Stimulated activated CD4-positive, alpha-beta T cell treated with anti-CD3 and anti-CD28 coated beads, Interleukin-4, amount 100 ng/mL, for 1 hour (primary cell): ENCODE measurements around the gene ZNF496.
"Not testable (repeated sequence)": the region's sequence is repeated elsewhere in the genome, so short reads cannot be mapped to it uniquely, and the experiment has no call there.

ENCODE experiments used
- DNase-seq: peaks from one replicate; pipeline ENCODE4 v3.0.0-alpha.2; 2020

The ZNF496 gene

DNA sequence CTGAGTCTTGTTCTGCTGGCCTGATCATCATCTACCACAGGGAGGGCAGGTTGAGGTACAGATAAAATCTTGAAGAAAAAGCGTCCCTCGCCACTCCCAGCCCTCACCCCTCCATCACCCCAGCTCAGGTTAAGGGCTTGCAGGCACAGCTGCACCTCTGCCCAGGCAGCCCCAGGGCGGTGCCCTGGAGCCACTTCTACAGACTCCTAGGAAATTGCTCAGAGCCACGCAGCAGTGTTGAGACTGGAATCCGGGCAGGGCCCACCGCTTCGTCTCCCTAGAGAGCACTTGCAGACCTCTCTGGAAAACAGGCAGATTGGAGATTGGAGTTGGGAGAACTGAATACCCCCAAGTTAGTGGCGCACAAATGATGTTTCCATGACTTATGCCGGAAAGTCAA lies 40.5 kb downstream of the ZNF496 start:
- no peak for DNase-seq

DNA sequence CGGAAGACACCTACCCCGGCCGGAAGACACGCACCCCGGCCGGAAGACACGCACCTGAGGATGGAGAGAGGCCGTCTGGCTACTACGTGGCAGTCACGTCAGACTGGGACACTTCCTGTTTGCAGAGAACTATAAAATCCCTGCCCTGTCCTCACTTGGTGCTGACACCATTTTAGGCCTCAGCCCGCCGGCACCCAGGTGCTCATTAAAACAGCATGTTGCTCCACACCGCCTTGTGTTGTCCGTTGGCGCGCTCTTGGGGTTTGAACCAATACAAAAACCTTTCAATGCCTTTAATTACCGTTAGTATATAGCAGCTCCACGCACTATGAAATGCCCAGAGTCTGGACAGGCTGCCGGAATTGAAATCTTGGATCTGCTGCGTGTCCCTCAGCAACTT lies 41.1 kb downstream of the ZNF496 start:
- no peak for DNase-seq

DNA sequence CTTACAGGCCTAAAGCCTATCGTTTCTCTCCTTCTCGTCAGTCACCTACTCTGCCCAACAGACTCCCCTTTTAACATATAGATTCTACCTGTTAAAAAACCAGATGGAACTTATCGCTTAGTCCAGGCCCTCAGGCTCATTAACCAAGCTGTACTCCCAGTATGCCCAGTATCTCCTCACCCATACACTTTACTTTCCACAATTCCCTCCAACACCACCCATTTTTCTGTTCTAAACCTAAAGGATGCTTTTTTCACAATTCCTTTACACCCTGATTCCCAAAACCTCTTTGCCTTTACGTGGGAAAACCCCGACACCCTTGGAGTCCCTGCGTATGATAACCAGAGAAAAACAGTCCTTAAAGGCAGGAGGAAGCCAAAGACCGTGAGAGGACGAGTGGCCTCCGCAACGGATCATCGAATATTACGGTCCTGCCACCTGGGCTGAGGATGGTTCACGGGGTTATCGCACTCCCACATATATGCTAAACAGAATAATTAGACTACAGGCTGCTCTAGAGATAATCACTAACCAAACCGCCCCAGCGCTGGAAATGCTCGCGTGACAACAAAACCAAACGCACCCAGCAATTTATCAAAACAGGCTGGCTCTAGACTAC lies 42.3 kb downstream of the ZNF496 start:
- DNase-seq = not testable (repeated sequence)

DNA sequence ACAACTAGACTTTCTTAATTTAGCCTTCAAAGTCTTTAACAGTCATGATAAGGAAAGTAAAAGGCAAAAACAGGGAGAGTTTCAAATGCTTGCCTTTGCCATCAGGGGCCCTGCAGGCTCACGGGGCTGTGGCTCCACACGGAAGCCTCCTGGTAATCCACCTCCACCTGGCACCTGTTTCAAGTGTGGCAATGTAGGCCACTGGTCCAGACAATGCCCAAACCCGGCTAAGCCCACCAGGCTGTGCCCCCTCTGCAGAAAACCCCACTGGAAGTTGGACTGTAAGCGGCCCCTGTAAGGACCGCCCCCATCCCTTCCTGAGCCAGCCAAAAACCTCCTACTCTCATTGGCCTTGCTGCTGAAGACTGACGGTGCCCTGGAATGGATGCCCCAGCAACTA lies 43.3 kb downstream of the ZNF496 start:
- DNase-seq = no peak

DNA sequence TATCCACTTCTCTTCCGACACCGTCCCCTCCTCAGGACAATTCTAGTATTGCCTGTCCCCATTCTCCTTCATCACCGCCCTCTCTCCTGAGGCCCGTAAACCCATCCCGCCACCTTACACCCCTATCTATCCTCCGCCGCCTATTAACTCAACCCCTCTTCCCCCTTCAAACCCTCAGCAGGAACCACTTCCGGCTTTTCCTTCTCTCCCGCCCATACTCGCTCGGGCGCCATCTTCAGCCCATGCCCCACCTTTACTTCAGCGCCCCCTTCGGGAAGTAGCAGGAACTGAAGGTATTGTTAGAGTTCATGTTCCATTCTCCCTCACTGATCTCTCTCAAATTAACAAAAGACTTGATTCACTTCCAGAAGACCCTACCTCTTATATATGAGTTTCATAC lies 44.2 kb downstream of the ZNF496 start:
- DNase-seq = no peak

DNA sequence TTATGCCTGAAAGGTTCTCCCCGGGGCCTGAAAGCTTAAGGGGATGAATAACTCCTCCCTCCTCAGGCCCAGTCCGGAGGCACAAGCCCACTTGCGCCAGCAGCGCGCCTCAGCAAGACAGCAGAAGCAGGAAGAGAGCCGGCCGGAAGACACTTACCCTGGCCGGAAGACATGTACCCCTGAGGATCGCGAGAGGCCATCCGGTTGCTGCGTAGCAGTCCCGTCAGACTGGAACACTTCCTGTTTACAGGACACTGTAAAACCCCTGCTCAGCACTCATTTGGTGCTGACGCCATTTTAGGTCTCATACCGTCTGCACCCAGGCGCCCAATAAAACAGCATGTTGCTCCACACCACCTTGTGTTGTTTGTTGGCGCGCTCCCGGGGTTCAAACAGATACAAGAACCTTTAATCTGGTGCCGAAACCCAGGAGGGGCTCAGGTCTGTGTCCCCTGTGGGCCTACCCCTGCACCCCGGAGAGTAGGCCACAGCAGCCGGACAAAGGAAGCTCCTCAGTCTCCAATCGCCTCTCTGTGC lies 45.5 kb downstream of the ZNF496 start:
- DNase-seq = no peak

DNA sequence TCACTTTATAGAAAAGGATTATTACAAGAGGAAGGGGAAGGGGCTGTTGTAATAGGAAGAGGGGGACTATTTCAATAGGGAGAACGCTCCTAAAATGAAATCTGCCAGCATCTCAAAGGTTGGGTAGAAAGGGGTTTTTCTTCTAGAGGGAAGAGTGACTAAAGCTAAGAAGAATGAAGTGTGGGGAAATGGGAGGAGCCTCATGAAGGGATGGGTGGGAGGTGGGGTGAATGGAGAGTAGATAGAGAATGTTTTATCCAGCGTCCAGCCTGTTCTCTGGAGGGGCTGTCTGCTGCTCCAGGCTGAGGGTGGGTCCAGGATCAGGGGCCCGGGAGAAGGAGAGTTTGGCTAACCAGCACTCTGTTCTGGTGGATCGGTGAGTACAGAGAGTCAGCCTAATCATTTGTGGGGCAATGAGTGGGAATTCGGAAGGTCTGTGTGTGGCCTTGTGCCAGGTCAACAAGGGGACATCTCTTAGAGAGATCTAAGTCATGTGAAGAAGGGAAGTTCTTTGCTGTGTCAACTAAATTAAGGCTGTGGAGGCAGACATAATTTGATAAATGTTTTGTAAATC lies 50.6 kb downstream of the ZNF496 start:
- DNase-seq = no peak

DNA sequence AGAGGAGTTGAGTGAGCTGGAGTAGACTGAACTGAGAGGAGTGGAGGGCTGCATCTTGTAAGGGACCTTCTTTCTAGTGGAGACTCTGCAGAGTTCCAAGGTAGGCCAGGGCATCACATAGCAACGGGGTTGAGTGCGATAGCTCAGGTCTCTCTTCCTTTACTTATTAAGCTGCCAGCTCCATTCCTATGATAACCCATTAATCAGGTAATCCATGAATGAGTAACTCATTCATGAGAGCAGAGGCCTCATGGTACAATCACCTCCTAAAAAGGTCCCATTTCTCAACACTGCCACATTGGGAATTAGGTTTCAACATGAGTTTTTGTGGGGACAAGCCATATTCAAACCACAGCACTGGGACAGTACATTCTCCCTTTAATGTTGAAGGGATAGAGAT lies 54.5 kb downstream of the ZNF496 start:
- no peak for DNase-seq

DNA sequence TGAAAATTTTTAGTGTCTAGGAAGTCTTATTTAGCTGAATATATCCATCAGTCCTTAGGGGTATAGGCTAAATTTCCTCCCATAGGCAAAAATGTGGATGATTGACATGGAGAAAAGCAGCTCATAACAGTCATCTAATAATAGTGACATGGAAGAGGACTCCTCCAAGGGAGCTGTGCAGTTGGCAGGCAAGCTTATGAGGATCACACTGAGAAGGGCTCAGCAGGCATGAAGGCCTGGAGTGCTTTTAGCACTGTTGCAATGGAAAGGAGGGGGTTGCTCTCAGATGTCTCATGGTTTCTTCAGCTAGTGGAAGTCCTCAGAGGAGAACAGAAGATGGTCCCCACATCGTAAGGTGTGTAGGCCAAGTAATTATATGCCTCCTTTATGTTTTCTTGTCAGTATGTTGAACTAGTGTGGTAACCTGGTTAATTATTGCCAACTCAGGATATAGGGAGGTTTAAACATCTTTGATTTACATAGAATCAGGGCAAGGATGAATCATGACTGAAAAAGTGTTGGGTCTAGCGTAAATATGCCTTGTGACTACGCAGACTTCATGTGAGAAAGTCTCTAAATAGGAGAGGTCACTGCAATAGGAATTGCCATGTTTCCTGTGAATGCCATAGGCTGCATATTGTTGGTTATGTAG lies 56.9 kb downstream of the ZNF496 start:
- DNase-seq = no peak

DNA sequence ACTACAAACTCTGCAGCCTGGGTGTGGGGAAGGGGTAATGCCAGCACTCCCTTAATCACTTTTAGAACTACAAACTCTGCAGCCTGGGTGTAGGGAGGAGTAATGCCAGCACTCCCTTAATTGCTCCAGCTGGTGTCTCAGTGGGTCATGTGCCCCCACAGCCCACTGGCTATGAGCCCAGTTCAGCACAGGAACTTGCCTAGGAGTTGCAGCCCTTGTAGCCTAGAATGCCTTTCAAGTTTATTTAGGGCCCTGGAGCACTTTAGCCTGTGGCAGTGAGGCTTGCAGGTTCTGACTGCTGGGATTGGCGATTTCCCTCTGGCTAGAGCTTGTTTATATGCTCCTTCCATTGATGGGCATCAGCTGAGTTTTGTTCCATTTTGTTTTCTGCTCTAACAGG lies 58.7 kb downstream of the ZNF496 start:
- no peak for DNase-seq

DNA sequence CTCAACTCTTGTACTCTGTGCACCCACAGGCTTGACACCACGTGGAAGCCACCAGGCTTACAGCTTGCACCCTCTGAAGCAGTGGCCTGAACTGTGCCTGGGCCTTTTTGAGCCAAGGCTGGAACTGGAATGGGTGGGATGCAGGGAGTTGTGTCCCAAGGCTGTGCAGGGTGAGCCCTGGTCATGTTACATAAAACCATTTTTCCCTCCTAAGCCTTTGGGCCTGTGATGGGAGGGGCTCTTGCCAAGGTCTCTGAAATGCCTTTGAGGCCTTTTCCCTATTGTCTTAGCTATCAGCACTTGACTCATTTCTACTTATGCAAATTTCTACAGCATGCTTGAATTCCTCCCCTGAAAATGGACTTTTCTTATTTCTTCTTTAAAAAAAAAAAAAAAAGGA lies 61.7 kb downstream of the ZNF496 start:
- no peak for DNase-seq

DNA sequence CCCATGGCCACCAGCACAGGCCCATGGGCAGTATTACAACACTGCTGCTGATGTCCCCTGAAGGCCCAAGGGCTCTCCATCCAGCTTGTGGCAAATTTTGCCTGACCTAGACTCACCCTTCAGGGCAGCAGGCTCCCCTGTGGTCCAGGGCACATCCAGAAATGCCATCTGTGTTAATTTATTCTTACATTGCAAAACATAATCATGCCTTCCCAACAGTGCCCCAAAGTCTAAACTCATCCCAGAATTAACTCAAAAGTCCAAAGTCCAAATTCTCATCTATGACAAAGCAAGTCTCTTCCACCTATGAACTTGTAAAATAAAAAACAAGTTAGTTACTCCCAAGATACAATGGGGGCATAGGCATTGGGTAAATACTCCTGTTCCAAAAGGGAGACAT lies 62.5 kb downstream of the ZNF496 start:
- DNase-seq = no peak

DNA sequence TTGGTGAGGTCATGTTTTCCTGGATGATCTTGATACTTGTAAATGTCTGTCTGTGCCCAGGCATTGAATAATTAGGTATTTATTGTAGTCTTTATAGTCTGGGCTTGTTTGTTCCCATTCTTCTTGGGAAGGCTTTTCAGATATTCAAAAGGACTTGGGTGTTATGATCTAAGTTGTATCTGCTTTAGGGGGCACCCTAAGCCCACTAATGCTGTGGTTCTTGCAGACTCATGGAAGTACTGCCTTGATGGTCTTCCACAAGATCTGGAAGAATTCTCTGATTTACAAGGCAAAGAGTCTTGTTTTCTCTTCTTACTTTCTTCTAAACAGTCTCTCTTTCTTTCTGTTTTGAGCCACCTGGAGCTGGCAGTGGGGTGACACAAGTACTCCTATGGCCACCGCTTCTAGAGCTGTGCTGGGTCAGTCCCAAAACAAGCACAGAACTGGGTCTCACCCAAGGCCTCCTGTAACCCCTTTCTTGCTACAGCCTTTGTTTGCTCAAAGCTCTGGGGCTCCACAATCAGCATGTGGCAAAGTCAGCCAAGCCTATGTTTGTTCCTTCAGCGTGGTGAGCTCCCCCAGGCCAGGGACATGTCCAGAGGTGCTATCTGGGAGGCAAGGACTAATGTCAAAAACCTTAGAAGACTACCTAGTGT lies 63.1 kb downstream of the ZNF496 start:
- no peak for DNase-seq

DNA sequence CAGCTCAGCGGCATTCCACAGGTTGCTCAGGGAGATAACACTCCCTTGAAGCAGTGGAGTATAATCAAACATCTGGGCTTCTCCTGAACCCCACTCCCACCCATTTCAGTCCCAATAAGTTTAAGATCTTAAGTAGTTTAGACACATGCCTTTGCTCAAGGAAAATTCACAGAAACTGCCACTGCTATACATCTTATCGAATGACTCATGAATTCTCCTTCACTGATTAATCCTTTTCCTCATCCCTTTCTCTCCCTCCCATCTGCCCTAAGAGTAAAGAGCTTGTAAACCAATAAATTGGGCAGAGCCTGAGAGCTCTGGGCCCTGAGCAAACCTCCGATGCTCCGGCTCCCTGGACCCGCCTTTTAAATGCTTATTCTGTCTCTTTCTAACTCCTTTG lies 65.6 kb downstream of the ZNF496 start:
- DNase-seq = no peak

DNA sequence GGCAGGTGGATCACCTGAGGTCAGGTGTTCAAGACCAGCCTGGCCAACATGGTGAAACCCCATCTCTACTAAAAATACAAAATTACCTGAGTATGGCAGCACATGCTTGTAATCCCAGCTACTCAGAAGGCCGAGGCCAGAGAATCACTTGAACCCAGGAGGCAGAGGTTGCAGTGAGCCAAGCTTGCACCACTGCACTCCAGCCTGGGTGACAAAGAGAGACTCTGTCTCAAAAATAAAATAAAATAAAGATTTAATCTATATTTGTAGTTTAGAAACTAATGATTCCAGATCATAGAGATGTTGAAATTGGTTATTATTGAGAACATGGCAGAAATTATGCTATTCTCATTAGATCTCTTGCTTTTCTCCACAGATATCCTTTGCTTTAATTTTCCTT lies 75.9 kb downstream of the ZNF496 start, which contains the start of gene VN1R5:
TSS of gene VN1R5 (plus strand) at position 301 of the 400 bp plus-strand sequence.
- not testable (repeated sequence) for DNase-seq

DNA sequence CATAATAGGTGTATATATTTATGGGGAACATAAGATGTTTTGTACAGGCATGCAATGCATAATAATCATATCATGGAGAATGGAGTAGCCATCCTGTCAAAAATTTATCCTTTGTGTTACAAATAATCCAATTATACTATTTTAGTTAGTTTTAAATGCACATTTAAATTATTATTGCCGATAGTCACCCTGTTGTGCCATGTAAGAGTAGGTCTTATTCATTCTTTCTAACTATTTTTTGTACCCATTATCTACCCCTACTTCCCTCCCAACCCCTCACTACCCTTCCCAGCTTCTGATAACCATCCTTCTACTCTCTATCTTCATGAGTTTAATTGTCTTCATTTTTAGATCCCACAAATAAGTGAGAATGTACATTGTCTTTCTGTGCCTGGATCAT lies 84.1 kb downstream of the ZNF496 start:
- DNase-seq = no peak
